RKO (cell line): ENCODE measurements around the gene PARN.
A peak's percentile ranks its signal among the peaks of the same experiment; 100 is the strongest.
"Not testable (repeated sequence)": the region's sequence is repeated elsewhere in the genome, so short reads cannot be mapped to it uniquely, and the experiment has no call there.

Experiments
- DNase-seq: peaks from one replicate; pipeline ENCODE4 v3.0.0-alpha.2; 2016; ENCODE audit warnings: low spot score

Gene PARN

DNA sequence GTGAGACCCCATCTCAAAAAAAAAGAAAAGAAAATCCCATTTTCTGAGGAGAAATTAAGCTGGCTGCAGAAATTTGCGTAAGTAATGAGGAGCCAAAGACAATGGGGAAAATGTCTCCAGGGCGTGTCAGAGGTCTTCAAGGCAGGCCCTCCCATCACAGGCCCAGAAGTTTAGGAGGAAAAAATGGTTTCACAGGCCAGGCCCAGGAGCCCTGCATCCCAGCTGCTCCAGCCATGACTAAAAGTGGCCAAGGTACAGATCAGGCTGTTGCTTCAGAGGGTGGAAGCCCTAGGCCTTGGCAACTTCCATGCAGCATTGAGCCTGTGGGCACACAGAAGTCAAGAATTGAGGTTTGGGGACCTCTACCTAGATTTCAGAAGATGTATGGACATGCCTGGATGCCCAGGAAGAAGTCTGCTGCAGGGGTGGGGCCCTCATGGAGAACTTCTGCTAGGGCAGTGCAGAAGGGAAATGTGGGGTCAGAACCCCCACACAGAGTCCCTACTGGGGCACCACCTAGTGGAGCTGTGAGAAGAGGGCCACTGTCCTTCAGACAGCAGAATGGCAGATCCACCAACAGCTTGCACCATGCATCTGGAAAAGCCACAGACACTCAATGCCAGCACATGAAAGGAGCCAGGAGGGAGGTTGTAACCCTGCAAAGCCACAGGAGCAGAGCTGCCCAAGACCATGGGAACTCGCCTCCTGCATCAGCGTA is 55.2 kb downstream of the PARN start:
- not testable (repeated sequence) for DNase-seq

DNA sequence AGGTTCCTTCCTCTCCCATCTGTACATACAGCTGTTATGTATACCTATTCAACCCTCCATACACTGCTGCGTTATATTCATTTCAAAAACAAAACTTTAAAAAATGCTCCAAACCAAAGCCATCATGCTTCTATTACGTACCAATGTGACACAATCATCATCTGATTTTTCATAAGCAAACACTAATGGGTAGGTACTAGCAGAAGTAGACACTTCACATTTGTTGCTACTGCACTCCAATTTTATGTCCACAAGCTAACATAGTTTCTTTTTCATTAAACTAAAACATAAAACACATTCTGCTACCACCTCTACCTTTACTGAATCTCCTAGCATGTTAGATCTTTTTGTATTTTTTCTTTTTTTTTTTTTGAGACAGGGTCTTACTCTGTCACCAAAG is 57.5 kb downstream of the PARN start:
- no peak for DNase-seq

DNA sequence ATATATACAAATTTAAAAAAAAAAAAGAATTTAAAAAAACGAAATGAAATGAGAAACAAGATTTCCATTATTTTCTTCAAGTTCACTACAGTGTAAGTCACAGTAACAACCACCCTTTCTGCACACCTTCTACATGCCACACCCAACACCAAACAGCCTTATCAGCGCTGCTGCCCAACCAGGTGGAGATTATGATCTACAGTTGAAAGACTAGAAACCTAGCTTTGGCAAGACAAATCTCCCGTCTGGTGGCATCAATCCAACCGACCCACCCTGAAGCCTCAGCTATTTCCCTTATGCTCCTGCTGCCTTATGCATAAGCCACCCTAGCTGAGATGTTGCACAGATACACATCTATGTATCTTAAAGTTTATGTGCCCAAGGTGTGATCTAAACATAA is 60.8 kb downstream of the PARN start:
- no peak for DNase-seq

DNA sequence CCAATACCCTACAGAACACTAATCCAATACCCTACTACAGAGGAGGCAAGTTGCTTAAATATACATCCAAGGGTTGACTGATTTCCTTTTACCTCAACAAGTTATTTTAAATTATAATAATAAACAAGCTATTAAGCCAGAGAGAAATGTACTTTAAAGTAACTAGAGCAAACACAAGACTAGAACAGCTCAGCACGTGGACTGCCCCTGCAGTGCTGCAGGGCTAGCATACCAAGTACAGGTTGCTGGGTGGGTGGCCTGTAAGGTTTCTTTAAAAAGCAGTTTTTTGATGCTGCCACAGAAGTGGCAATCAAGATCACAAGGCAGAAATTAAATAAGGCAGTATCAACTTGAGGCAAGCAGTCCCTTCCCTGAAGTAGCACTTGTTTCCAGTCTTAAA is 63.5 kb downstream of the PARN start:
- DNase-seq: no peak

DNA sequence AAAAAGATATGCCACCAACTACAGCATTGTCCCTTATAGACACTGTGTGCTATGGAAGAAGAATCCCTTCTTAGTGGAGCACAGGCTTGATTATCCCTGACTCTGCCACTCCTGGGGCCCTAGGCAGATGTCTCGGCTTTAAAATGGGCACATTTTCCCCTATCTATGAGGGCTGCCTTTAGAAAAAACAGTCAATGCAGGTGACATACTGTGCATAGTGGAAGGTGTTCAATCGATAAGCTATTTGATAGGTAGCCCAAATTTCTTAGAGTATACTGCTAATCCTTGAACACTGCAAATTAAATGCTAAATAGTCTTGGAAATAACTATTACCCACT is 64.4 kb downstream of the PARN start:
- no peak for DNase-seq

DNA sequence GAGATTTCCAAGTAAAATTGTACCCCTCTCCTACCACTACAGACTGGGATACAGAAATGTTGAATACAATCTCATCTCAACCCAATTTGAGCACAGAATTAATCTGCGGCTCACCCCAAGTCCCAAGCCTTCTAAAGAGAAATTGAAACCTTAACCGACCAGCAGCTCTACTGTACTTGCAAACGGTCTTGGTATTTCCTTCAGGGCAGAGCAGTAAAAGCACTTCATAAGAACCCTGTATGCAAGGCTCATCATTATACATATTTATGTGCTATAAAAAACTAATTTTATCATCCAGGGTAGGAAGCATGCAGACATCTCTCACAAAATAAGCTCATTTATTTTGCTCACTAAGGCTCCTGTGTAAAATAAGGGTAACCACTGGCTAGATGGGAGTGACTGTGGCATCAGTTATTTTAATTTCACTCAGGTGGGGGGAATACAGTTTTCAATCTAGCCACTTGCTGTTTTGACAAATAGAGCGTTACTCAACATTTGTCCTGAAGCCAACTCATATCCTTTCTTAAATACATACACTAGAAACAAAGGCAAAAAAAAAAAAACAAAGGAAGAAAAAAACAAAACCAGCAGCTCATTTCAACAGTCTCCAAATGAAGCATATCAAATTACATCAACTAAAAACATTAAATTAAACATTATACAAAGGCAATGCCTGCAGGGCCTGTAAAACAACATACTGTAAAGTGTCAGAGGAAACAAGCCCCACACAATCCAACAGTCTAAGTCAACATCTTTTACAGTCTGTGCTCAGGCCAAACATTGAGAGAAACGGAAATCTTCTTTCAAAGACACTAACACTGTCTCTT is 65.0 kb downstream of the PARN start:
- DNase-seq: no peak

DNA sequence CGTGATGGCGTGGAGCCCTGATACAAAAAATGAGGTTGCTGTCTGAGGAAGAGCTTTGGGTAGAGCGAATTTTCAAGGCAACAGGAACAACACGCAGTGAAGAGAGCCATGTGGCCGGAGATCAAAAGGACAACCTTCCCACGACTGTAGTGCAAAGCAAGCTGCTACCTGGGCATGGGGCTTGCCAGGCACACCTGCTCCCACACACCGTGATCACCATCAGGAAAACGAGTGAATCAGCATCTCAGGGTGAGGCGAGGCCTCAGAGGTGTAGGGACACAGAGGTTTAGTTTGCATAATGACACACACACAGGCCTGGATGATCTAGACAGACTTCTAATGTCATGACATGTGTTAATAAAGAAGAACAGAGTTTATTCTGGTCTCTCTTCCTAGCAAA is 65.7 kb downstream of the PARN start:
- DNase-seq: no peak

DNA sequence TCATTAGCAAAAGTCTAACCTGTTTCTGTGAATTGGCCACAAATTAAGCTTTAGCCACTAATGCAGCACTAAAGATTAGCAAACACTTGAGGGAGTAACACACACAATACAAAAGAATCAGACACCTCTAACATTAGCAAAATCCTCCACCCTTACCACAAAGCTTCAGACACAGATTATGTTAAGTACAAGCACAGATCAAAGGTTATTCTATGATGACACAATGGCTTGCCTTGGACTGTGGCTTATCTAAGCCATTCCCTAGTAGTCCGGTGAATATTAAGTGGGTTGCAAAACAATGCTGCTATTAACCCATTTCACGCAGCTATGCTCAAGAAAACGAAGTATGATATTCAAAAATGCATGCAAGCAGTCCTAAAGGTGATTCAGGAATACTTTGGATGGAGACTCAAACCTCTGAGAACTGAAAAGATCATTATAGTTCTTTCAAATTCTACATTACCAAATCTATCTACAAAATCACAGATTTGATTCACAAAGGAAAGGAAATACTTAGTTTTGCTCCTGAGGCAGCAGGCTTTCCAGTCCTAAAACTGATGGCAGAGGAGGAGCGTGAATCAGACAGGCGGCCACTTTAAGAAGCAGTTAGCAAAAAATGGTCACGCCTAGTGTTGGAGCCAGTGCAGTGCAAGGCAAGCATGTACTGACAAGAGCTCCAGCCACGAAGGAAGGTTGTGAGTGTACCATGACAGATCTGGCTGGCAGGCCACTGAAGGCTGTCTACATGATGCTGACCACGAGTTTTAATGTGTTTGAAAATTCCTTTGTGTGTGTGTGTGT is 67.2 kb downstream of the PARN start:
- peak; percentile 28 for DNase-seq

DNA sequence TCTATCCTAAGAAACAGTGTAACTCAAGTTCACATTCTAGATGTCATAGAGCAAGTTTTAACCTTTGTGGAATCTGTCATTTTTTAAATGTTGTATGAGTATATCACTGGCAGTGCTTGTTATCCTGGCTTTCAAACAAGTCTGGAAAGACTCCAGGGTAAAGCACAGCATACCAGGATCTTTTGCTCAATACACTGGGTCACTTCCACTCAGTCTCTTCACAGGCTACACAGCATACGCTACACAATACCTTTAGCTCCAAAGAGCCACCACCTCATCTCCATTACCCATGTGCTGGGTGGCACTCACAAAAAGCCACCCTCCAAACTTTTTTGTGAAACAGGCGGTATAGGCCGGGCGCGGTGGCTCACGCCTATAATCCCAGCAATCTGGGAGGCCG is 69.5 kb downstream of the PARN start:
- DNase-seq: no peak

DNA sequence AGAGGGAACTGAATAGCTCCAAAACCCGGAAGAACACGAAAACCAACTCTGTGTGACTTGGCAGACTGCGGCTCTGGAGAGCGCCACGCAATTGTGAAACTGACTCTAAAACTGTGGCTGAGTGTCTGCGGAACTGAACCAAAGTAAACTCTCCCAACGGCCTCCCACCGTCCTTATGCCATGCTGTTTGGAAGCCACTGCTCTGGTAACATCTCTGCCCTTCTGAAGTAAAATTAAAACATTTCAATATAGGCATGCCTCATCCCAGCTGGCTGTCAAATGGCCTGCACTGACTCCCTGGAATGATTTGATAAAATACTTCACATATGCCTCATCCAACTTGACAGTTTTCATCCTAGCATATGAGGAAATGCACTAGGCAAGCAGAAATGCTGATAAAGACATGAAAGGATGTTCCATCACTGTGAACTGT is 70.2 kb downstream of the PARN start:
- no peak for DNase-seq

DNA sequence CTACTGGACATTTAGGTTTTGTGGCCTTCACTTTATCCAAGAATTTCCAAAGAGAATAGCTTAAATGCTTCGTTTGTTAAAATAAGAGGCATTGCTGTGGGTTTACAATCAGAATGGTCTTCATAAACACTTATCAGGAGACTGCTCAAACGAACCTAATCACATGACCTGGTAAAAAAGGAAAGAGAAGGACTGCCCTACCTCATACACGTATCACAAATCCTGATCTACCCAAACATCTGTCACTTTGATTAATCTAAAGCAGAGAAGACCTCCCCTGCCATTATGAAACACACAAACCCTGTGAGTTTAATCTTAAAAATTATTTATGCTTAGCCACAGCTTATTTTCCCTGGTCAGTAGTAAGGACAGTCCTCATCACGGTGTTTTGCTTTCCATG is 76.6 kb downstream of the PARN start:
- DNase-seq: no peak

DNA sequence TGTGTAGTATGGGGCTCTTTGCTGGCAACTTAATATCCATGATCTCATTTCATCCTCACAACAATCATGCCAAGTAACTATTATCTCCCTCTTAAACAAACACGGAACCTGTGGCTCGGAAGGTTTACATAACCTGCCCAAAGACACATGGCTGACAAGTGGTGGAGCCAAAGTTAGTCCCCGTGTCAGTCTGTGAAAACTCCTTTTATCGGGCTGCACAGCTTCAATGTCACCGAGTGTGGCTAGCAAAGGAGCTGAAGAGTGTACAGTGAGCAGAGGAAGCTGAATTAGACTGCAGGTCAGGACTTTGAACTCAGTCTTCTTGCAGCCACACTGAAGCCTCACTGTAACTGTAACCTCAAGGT is 80.3 kb downstream of the PARN start:
- DNase-seq: no peak

DNA sequence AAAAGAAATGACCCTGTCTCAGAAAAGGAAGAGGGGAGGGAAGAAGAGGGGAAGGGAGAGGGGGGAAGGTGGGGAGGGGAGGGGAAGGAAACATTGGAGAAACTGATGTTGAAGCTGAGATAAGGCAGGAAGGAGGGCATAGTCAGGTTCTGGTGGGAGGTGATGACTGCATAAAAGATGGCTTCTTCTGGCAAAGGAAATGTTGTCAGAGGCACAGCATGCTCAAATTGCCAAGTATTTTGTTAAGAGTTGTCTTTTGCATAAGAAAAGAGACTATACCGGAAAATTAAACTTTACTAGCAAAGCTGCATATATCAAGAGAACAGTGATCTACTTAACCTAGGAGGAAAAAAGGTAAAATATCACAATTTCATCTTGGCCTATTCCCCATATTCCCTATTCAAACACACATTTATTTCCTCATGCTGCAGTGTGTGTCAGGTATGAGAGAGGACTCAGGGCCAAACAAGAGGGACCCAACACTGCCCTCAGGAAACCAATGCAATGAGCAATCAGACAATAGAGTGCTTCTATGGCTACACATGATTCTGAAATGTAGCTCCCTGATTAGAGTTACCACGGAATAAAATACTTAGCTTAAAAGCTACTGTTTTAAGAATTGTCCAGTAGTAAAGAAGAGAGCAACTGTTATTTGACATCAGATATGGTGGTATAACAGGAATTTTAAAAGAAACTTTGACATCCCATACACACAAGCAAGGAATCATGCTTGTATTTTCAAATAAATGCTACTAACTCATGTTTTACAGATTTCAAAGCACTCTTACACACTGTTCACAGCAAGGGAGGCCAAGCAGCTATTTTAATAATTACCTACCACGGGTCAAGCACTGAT is 80.9 kb downstream of the PARN start:
- DNase-seq: no peak

DNA sequence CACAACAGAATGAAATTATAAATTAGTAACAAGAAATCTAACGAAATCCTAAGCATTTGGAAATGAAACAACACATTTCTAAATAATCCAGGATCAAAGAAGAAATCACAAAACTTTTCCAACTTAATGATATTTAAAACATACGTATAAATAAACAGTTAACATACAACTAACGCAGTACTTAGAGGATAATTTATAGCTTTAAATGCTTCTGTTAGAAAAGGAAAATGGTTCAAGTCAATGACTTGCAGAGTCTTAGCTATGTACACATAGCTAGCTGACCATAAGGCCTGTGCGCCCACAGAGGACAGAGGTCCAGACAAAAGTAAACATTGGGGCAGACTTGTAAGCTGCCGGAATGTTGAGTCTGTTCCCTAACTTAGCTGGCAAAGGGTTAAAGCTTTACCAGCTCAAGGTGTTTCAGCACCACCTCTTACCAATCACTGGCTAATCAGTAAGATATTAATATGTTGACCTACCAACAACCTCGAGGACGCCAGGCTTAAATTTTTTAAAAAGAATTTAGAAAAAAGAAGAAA is 84.6 kb downstream of the PARN start:
- no peak for DNase-seq

DNA sequence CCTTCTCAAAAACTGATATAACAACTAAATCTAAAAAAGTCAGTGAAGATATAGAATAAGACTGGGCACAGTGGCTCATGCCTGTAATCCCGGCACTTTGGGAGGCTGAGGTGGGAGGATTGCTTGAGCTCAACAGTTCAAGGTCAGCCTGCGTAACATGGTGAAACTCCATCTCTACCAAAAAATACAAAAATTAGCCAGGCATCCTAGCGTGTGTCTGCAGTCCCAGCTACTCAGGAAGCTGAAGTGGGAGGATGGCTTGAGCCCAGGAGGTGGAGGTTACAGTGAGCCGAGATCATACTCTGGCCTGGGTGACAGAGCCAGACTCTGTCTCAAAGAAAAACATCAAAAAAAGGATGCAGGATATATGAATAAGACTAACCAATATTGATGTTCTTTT is 85.2 kb downstream of the PARN start:
- not testable (repeated sequence) for DNase-seq

DNA sequence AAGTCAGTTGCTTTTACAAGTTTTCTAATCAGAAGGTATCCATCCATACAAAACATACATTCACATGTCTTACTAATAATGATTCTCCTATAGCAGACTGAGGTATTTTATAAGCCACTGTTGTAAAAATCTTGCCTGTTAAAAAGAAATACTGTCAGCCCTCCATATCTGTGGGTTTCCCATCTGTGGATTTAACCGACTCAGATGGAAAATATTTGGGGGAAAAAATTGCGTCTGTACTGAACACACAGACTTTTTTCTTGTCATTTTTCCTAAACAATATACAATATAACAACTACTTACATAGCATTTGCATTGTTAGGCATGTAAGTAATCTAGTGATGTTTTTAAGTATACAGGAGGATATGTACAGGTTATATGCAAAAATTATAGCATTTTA is 90.4 kb downstream of the PARN start:
- DNase-seq: no peak

DNA sequence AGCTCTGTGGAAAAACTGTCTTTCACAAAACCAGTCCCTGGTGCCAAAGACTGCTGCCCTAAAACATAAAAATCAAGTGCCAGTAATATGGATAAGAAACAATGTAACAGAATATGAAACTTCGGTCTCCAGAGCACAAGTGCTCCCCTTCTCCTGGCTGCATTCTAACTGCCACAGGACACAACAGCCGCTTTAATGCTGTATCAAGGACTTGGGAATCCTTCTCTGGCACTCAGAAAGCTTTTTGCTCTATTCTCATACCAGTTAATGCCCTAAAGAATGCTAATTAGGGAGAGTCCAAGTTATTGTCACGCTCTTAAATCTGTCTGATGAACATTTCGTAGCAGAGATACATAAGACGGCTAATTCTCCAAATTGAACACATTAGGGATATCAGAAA is 90.9 kb downstream of the PARN start:
- DNase-seq: no peak

DNA sequence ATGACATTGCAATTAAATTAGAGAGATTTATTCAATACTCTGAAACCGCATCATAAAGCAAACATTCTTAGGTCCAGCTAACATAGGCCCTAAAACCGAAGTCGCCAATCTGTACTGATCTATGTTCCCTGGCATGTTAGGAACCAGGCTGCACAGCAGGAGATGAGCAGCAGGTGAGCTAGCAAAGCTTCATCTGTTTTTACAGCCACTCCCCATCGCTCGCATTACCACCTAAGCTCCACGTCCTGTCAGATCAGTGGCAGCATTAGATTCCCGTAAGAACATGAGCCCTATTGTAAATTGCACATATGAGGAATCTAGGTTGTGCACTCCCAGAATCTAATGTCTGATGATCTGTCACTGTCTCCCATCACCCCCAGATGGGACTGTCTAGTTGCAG is 91.5 kb downstream of the PARN start:
- no peak for DNase-seq

DNA sequence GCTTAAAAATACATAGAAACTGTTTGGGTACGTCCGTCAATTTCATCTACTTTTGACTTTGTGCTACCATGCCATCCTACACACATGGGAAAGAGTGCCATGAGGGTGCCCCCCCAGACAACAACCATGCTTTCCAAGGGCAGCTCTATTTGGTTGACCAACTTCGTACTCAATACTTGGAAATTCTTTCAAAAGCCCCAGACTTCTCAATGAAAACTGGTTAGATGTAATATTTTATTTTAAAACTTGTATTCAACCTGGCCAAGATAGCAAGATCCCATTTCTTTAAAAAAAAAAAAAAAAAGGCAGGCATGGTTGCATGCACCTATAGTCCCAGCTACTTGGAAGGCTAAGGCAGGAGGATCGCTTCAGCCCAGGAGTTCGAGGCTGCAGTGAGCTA is 98.4 kb downstream of the PARN start:
- DNase-seq: no peak

DNA sequence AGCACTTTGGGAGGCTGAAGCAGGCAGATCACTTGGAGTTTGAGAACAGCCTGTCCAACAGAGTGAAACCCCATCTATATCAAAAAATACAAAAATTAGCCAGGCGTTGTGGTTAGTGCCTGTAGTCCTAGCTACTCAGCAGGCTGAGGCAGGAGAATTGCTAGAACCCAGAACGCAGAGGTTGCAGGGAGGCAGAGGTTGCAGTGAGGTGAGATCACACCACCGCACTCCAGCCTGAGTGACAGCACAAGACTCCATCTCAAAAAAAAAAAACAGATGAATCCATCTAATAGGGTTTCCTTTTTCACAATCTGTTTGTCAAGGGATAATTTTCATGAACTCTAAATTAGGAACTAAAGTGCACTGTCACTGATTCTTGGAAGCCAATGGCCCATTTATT is 99.0 kb downstream of the PARN start:
- no peak for DNase-seq

DNA sequence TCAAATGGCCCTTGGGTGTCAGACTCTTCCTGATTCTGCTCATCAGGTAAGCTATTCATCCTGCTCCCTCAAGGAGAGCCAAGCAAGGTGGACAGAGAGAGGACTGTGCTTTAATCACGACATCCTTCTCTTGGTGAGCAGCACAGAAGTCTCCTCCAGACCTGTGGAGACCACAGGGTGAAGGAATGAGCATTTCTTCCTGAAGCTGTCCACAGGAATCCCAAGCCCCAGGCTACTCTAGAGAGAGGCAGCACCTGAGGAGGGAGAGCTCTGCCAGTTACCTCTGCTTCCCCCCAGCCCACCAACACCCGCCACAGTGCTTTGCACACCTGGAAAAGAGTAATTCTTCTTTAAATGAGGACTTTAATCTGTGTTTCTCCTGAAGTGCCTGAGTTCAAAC is 100.0 kb downstream of the PARN start:
- DNase-seq: no peak
